Esophagus muscularis mucosa (tissue), 4 donors: ENCODE measurements around the gene NIPBL. TPM values are rescaled to one million over a fixed set of nuclear protein-coding genes. Genes with fewer than 3 reads are reported as not detected.

Experiments used
- DNase-seq: peaks from one replicate; pipeline ENCODE4 v3.0.0-alpha.2; 2017; ENCODE audit errors: extremely low spot score
- H3K27ac ChIP-seq, 4 donors: fragments of 200-600 bp; sonication (generic); replicated peaks in 1 of 4; 1 replicate in 3 of 4; 2 replicates in 1 of 4; pipeline ENCODE4 v1.5.1; 2016 to 2019; ENCODE audit warnings: mild to moderate bottlenecking in 1 of 4
- H3K27me3 ChIP-seq, 4 donors: fragments of 200-600 bp; sonication (generic); one replicate each; pipeline versions ENCODE4 v1.5.1 to v1.6.0; 2016 to 2019
- H3K36me3 ChIP-seq, 4 donors: fragments of 200-600 bp; sonication (generic); one replicate each; pipeline ENCODE4 v1.5.1; 2016 to 2019
- H3K4me1 ChIP-seq, 4 donors: fragments of 200-600 bp; sonication (generic); one replicate each; pipeline ENCODE4 v1.5.1; 2016 to 2019
- H3K4me3 ChIP-seq, 4 donors: fragments of 200-600 bp; sonication (generic); 1 replicate in 2 of 4; 2 replicates in 2 of 4; pipeline ENCODE4 v1.5.1; 2016 to 2019; ENCODE audit warnings: mild to moderate bottlenecking in 4 of 4, moderate library complexity in 1 of 4
- H3K9me3 ChIP-seq, 4 donors: fragments of 200-600 bp; sonication (generic); 1 replicate in 3 of 4; 2 replicates in 1 of 4; pipeline ENCODE4 v1.5.1; 2016 to 2019
- EP300 ChIP-seq: sonication (generic); formaldehyde crosslinking; IDR thresholded peaks from one replicate; pipeline ENCODE4 v1.6.1; 2017; ENCODE audit warnings: antibody characterized with exemption
- POLR2A ChIP-seq: fragments of 450-650 bp; IDR thresholded peaks from one replicate; pipeline ENCODE4 v1.6.1; 2017; ENCODE audit warnings: antibody characterized with exemption, moderate library complexity, mild to moderate bottlenecking, low read depth
- POLR2AphosphoS5 ChIP-seq, 2 donors: sonication (generic); formaldehyde crosslinking; IDR thresholded peaks; one replicate each; pipeline ENCODE4 v1.6.1; 2017; ENCODE audit warnings: antibody characterized with exemption in 2 of 2
- WGBS: methylation state at CpG from one replicate; pipeline ENCODE4 v1.1.5; 2018; 5-methylcytosine and 5-hydroxymethylcytosine counted together
- intact Hi-C: fragments of 100-400 bp; cut with DNase I; formaldehyde crosslinking; loops from one replicate; pipeline ENCODE4 v1.15.1; 2023
- total RNA-seq, 4 donors: library from RNA; depleted of rRNA; stranded (reverse); fragments of >200 nt; gene quantifications; one replicate each; pipeline versions ENCODE4 v1.1.0 to v1.2.1, GENCODE V29; 2016
- TF ChIP-seq, protein P1 (sequence below), 3 experiments: fragments of 200-600 bp in 2 of 3; fragments of 450-650 bp in 1 of 3; sonication (generic) in 2 of 3; IDR thresholded peaks; one replicate each; pipeline ENCODE4 v1.5.1; 2017 to 2019; ENCODE audit warnings: antibody characterized with exemption in 3 of 3, mild to moderate bottlenecking in 2 of 3, moderate library complexity in 1 of 3

NIPBL gene
- total RNA-seq, 4 donors from 2014 or later = 38.9 to 50.3 (median 40.0) TPM

DNA sequence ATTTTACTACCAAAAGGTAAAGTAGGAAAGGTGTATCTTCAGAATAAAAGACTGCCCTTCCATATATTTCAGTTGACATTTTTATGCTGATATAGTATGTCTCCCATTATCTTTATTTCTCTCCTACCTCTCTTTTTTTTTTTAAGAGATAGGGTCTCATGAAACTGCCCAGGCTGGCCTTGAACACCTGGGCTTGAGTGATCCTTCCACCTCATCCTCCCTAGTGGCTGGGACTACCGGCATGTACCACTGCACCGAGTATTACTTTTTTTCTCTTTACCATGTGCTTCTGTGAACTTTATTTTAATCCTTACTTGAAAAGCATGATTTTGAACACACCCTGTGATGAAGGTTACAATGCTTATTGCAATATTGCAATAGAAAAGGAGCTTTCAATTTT, 42.7 kb downstream of the NIPBL start:
- Histone ChIP-seq H3K4me3 (no peak overlapping the region), H3K9me3 (no peaks in the 10 kb centered on the region), H3K27ac (no peak overlapping the region), H3K36me3 (no peaks in the 10 kb centered on the region), H3K27me3 (no peaks in the 10 kb centered on the region), H3K4me1 (peaks cover 28 to 45% (median 40%) of the 10 kb centered on the region in 4 donors)
- no peak for DNase-seq
- intact Hi-C loops = no loop called here
- TF ChIP-seq POLR2A (no peak), EP300 (no peak), POLR2AphosphoS5 (IDR thresholded peaks at IDR 0.05) (no peak)
- 94% methylated on average over 2 of the region's 2 CpGs for WGBS

DNA sequence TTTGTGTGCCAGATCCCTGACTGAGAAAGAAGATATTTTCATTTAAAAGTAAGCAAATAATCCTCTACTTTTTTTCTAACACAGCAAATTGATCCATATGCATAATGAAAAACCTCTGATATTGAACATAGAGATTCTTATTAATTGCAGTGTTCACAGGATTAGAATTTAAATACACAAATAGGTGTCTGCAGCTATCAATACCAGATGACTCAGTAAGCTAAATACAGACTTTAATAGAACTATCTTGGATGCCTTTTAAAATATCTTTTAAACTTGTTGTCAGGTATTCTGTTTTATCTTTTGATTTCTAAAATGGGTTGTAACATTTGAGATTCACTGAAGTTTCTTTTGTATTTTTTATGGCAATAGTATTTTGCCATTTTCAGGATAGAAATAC, 43.1 kb downstream of the NIPBL start:
- TF ChIP-seq POLR2A = no peak
- no peak for TF ChIP-seq EP300
- TF ChIP-seq POLR2AphosphoS5 (IDR thresholded peaks at IDR 0.05) = no peak
- TF ChIP-seq, protein P1, sequence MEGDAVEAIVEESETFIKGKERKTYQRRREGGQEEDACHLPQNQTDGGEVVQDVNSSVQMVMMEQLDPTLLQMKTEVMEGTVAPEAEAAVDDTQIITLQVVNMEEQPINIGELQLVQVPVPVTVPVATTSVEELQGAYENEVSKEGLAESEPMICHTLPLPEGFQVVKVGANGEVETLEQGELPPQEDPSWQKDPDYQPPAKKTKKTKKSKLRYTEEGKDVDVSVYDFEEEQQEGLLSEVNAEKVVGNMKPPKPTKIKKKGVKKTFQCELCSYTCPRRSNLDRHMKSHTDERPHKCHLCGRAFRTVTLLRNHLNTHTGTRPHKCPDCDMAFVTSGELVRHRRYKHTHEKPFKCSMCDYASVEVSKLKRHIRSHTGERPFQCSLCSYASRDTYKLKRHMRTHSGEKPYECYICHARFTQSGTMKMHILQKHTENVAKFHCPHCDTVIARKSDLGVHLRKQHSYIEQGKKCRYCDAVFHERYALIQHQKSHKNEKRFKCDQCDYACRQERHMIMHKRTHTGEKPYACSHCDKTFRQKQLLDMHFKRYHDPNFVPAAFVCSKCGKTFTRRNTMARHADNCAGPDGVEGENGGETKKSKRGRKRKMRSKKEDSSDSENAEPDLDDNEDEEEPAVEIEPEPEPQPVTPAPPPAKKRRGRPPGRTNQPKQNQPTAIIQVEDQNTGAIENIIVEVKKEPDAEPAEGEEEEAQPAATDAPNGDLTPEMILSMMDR (IDR thresholded peaks at IDR 0.05) = no peak
- Histone ChIP-seq H3K36me3 (no peaks in the 10 kb centered on the region), H3K27me3 (no peaks in the 10 kb centered on the region), H3K27ac (no peak overlapping the region), H3K9me3 (no peaks in the 10 kb centered on the region), H3K4me3 (no peak overlapping the region), H3K4me1 (peaks cover 28 to 48% (median 40%) of the 10 kb centered on the region in 4 donors)
- intact Hi-C loops = no loop called here
- no peak for DNase-seq

DNA sequence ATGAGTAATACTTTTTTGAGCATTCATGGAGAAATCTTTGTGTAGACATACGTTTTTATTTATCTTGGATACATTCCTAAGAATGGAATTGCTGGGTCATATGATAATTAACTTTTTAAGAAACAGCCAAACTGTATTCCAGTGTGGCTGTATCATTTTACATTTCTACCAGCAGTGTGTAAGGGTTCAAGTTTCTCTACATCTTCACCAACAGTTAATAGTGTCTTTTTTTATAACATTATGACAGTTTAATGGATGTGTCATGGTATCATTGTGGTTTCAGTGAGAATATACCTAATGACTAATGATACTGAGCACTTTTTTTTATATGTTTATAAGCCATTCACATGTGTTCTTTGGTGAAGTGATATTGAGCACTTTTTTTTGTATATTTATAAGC, 52.4 kb downstream of the NIPBL start:
- Histone ChIP-seq H3K36me3 (no peaks in the 10 kb centered on the region), H3K27me3 (no peaks in the 10 kb centered on the region), H3K9me3 (no peaks in the 10 kb centered on the region), H3K4me1 (peaks cover 10 to 28% (median 16%) of the 10 kb centered on the region in 4 donors), H3K27ac (no peak overlapping the region), H3K4me3 (no peak overlapping the region)
- 18% methylated on average over 1 of the region's 1 CpG for WGBS
- intact Hi-C loops = no loop called here
- no peak for DNase-seq
- no peak for TF ChIP-seq POLR2A
- TF ChIP-seq EP300 = no peak
- TF ChIP-seq, protein P1 (IDR thresholded peaks at IDR 0.05) = no peak
- no peak for TF ChIP-seq POLR2AphosphoS5 (IDR thresholded peaks at IDR 0.05)

DNA sequence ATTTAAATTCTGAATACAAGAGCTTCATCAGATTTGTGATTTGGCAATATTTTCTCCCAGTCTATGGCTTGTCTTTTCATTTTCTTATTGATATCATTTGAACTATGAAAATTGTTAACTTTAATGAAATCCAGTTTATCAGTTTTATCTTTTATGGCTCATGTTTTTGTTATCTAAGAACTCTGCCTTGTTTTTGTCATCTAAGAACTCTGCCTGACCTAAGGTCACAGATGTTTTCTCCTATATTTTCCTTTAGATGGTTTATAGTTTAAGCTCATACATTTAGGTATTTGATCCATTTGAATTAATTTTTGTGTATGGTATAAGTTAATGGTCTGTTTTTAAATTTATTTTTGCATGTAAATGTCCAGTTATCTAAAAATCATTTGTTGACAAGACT, 52.9 kb downstream of the NIPBL start:
- H3K4me3 ChIP-seq = no peak overlapping the region
- H3K36me3 ChIP-seq = no peaks in the 10 kb centered on the region
- intact Hi-C loops = no loop called here
- TF ChIP-seq POLR2AphosphoS5 (IDR thresholded peaks at IDR 0.05) = no peak
- TF ChIP-seq, protein P1 (IDR thresholded peaks at IDR 0.05) = no peak
- no peak for TF ChIP-seq EP300
- TF ChIP-seq POLR2A = no peak
- H3K4me1 ChIP-seq = peaks cover 9 to 28% (median 15%) of the 10 kb centered on the region in 4 donors
- H3K27me3 ChIP-seq = no peaks in the 10 kb centered on the region
- H3K27ac ChIP-seq = no peak overlapping the region
- DNase-seq = no peak
- no peaks in the 10 kb centered on the region for H3K9me3 ChIP-seq

DNA sequence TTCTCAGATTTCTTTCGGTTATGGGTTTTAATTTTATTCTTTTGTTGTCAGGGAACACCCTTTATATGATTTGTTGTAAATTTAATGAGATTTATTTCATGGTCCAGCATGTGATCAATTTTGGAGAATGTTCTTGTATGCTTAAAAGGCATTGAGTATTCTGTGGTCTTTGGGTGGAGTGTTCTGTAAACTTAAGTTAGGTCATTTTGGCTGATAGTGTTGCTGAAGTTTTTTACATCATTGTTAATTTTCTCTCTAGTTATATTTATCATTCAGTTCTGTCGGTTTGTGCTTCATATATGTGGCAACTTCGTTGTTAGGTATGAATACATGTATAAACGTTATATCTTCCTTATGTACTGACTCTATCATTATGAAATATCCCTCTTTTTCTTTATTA, 55.5 kb downstream of the NIPBL start:
- intact Hi-C loops = no loop called here
- TF ChIP-seq POLR2AphosphoS5 (IDR thresholded peaks at IDR 0.05) (no peak), POLR2A (no peak), EP300 (no peak)
- TF ChIP-seq, protein P1 (IDR thresholded peaks at IDR 0.05) = no peak
- 95% methylated on average over 4 of the region's 4 CpGs for WGBS

More for the DNA sequence above, 55.5 kb downstream of the NIPBL start:
- Histone ChIP-seq H3K4me3 (no peak overlapping the region), H3K4me1 (peaks cover 16 to 28% (median 21%) of the 10 kb centered on the region in 4 donors), H3K9me3 (no peaks in the 10 kb centered on the region), H3K27me3 (no peaks in the 10 kb centered on the region), H3K27ac (no peak overlapping the region), H3K36me3 (no peaks in the 10 kb centered on the region)
- no peak for DNase-seq
